Measurements from ENCODE around the gene JPH2.

GRCh38 chr20:44198872-44199271 lies 11.9 kb upstream of the JPH2 start:
- TF ChIP-seq POLR2A (IDR thresholded peaks at IDR 0.05; ENCODE audit: low read depth, low read length) = no peak
- no peak for TF ChIP-seq CTCF (conservative IDR thresholded peaks at IDR 0.05; ENCODE audit: low read depth, low read length)
- TF ChIP-seq CEBPB (IDR thresholded peaks at IDR 0.05; ENCODE audit: low read depth, low read length) = no peak
- no peak for TF ChIP-seq RFX5 (IDR thresholded peaks at IDR 0.05; ENCODE audit: low read depth, low read length)
- no peak for TF ChIP-seq MAZ (IDR thresholded peaks at IDR 0.05; ENCODE audit: borderline replicate concordance, low read depth, low read length)
- TF ChIP-seq MXI1 (IDR thresholded peaks at IDR 0.05; ENCODE audit: borderline replicate concordance, low read depth, low read length) = no peak
- no peak for TF ChIP-seq BHLHE40 (IDR thresholded peaks at IDR 0.05; ENCODE audit: low read depth, low read length)
- TF ChIP-seq MAFK (IDR thresholded peaks at IDR 0.05; ENCODE audit: low read depth, low read length) = no peak
- no peak for TF ChIP-seq SMC3 (IDR thresholded peaks at IDR 0.05; ENCODE audit: low read depth, low read length)
